ENCODE results near the gene DBT.
"Not testable (repeated sequence)": the region's sequence is repeated elsewhere in the genome, so short reads cannot be mapped to it uniquely, and the experiment has no call there.

DBT gene

GRCh38 chr1:100268202-100268601 is 18.6 kb upstream of the DBT start:
- DNase-seq = no peak
- Histone ChIP-seq H3K27me3 (replicated peaks) (no peaks in the 10 kb centered on the region), H3K4me3 (ENCODE audit: low read depth, low read length) (no peak overlapping the region), H3K27ac (no peak overlapping the region), H3K36me3 (replicated peaks) (peaks cover 35% of the 10 kb centered on the region)
- in situ Hi-C loops (cut with HindIII; ENCODE audit: low pct_ligation_motif_present, low sequenced_read_pairs) = no loop called here
- TF ChIP-seq, protein P1, sequence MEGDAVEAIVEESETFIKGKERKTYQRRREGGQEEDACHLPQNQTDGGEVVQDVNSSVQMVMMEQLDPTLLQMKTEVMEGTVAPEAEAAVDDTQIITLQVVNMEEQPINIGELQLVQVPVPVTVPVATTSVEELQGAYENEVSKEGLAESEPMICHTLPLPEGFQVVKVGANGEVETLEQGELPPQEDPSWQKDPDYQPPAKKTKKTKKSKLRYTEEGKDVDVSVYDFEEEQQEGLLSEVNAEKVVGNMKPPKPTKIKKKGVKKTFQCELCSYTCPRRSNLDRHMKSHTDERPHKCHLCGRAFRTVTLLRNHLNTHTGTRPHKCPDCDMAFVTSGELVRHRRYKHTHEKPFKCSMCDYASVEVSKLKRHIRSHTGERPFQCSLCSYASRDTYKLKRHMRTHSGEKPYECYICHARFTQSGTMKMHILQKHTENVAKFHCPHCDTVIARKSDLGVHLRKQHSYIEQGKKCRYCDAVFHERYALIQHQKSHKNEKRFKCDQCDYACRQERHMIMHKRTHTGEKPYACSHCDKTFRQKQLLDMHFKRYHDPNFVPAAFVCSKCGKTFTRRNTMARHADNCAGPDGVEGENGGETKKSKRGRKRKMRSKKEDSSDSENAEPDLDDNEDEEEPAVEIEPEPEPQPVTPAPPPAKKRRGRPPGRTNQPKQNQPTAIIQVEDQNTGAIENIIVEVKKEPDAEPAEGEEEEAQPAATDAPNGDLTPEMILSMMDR (IDR thresholded peaks at IDR 0.05; ENCODE audit: low read depth, low read length, missing control alignments) = no peak

DNA sequence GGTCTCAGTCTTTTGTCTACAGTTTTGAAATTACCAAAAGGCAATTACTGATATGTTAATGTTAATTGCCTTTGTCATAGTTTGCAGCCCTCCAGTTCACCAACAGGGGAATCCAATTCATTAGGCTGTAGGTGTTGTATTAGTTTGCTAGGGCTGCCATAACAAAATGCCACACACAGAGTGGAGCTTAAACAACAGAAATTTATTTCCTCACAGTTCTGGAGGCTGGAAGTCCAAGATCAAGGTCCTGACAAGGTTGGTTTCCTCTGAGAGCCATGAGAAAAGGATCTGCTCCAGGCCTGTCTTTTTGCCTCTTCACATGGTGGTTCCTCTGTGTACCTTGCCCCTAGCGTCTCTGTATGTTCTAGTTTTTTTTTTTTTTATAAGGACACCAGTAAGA is 17.6 kb upstream of the DBT start:
- H3K4me3 ChIP-seq (ENCODE audit: low read depth, low read length) = peak overlapping the region; percentile 95
- H3K36me3 ChIP-seq (replicated peaks) = peaks cover 31% of the 10 kb centered on the region
- in situ Hi-C loops (cut with HindIII; ENCODE audit: low pct_ligation_motif_present, low sequenced_read_pairs) = no loop called here
- DNase-seq = no peak
- no peaks in the 10 kb centered on the region for H3K27me3 ChIP-seq (replicated peaks)
- no peak overlapping the region for H3K27ac ChIP-seq
- TF ChIP-seq, protein P1 (IDR thresholded peaks at IDR 0.05; ENCODE audit: low read depth, low read length, missing control alignments) = no peak

DNA sequence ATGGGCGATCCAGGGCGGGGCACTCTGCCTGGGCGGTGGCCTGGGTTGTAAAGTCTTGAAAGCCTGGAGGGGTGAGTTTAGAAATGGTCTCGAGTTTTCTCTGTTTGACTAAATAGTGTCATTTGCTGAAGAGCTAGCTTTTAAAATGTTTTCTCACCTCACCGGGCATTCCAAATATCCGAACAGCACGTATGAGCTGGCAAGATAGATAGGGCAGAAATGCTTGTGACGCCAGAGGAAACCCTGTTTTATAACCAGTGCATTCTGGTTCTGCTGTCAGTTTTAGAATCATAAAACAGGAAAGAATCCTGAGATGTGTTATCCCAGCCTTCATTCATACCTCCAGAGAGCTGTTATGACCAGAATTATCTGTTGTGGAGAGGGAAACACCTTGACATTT is 17.1 kb upstream of the DBT start:
- in situ Hi-C loops (cut with HindIII; ENCODE audit: low pct_ligation_motif_present, low sequenced_read_pairs) = no loop called here
- TF ChIP-seq, protein P1 (IDR thresholded peaks at IDR 0.05; ENCODE audit: low read depth, low read length, missing control alignments) = no peak
- no peak for DNase-seq

GRCh38 chr1:100265931-100266740 is 16.5 kb upstream of the DBT start, which contains the start of gene RTCA:
TSS of gene RTCA (plus strand) at chr1:100266216. CDS start at chr1:100266376, 160 bp downstream.
- TF ChIP-seq, protein P1 (IDR thresholded peaks at IDR 0.05; ENCODE audit: low read depth, low read length, missing control alignments) = no peak
- DNase-seq = peak; percentile 91
- peaks cover 22% of the 10 kb centered on the region for H3K36me3 ChIP-seq (replicated peaks)
- in situ Hi-C loops (cut with HindIII; ENCODE audit: low pct_ligation_motif_present, low sequenced_read_pairs) = no loop called here
- peak within 1 kb of the TSS; percentile 81 for H3K27ac ChIP-seq
- peak within 1 kb of the TSS; percentile 95 for H3K4me3 ChIP-seq (ENCODE audit: low read depth, low read length)
- H3K27me3 ChIP-seq (replicated peaks) = no peaks in the 10 kb centered on the region

More for the DNA sequence above, 17.1 kb upstream of the DBT start:
- Histone ChIP-seq H3K27me3 (replicated peaks) (no peaks in the 10 kb centered on the region), H3K4me3 (ENCODE audit: low read depth, low read length) (peak overlapping the region; percentile 95), H3K36me3 (replicated peaks) (peaks cover 27% of the 10 kb centered on the region), H3K27ac (peak overlapping the region; percentile 81)

- in situ Hi-C loops (cut with HindIII; ENCODE audit: low pct_ligation_motif_present, low sequenced_read_pairs) = no loop called here
- DNase-seq = peak; percentile 68
- Histone ChIP-seq H3K27ac (peak overlapping the region; percentile 81), H3K36me3 (replicated peaks) (peaks cover 17% of the 10 kb centered on the region), H3K4me3 (ENCODE audit: low read depth, low read length) (peak overlapping the region; percentile 95), H3K27me3 (replicated peaks) (no peaks in the 10 kb centered on the region)
- TF ChIP-seq, protein P1 (IDR thresholded peaks at IDR 0.05; ENCODE audit: low read depth, low read length, missing control alignments) = no peak
Observed at GRCh38 chr1:100265562-100265930, 15.9 kb upstream of the DBT start.

- H3K36me3 ChIP-seq (replicated peaks); H3K4me3 ChIP-seq (ENCODE audit: low read depth, low read length); H3K27ac ChIP-seq; H3K27me3 ChIP-seq (replicated peaks); in situ Hi-C loops (cut with HindIII; ENCODE audit: low pct_ligation_motif_present, low sequenced_read_pairs): not testable (repeated sequence)
- DNase-seq = peak; percentile 19
Observed at GRCh38 chr1:100264081-100264480, 14.4 kb upstream of the DBT start.

Measured in brain microvascular endothelial cell (primary cell).